K562 (cell line): ENCODE data around the gene PCDHGA8. TPM values are rescaled to one million over a fixed set of nuclear protein-coding genes. Genes with fewer than 3 reads are reported as not detected.

ENCODE experiments used
- AFF4 ChIP-seq: sonication (generic); formaldehyde crosslinking; IDR thresholded peaks from 2 replicates; pipeline ENCODE4 v1.8.0; 2023; ENCODE audit warnings: mild to moderate bottlenecking, missing genetic modification reagents
- CBX2 ChIP-seq: fragments of 200-600 bp; sonication (generic); IDR thresholded peaks from one replicate; pipeline ENCODE4 v1.6.1; 2012; ENCODE audit warnings: mild to moderate bottlenecking, low read length, inconsistent platforms; ENCODE audit not compliant: insufficient read depth, poor library complexity, severe bottlenecking
- CXXC5 ChIP-seq: fragments of 250-450 bp; sonication (Bioruptor Pico); IDR thresholded peaks from 2 replicates; pipeline ENCODE4 v1.8.0; 2022; ENCODE audit warnings: inconsistent platforms, mild to moderate bottlenecking, moderate library complexity
- DDX20 ChIP-seq: fragments of 450-650 bp; IDR thresholded peaks from 2 replicates; pipeline ENCODE4 v1.6.1; 2016; ENCODE audit warnings: missing genetic modification characterization, low read depth, mild to moderate bottlenecking, missing compliant biosample characterization, moderate library complexity
- FOXJ2 ChIP-seq: fragments of 200-800 bp; sonication (Bioruptor generic); IDR thresholded peaks from 2 replicates; pipeline ENCODE4 v1.6.1; 2016; ENCODE audit warnings: missing genetic modification characterization, missing compliant biosample characterization
- FOXK1 ChIP-seq: sonication (generic); formaldehyde crosslinking; IDR thresholded peaks from 2 replicates; pipeline ENCODE4 v1.8.0; 2022; ENCODE audit warnings: missing genetic modification reagents, mild to moderate bottlenecking, borderline replicate concordance
- HMGN3 ChIP-seq: IDR thresholded peaks from 2 replicates; pipeline ENCODE4 v1.6.1; 2011; ENCODE audit warnings: borderline replicate concordance, low read depth, mild to moderate bottlenecking, mixed read lengths, low read length; ENCODE audit not compliant: insufficient read length; ENCODE audit errors: extremely low read depth
- KAT8 ChIP-seq: fragments of 450-650 bp; IDR thresholded peaks from 2 replicates; pipeline ENCODE4 v1.6.1; 2016; ENCODE audit warnings: low read depth, mild to moderate bottlenecking
- LEF1 ChIP-seq: fragments of 450-650 bp; IDR thresholded peaks from 2 replicates; pipeline ENCODE4 v1.6.1; 2016; ENCODE audit warnings: mild to moderate bottlenecking
- MCM5 ChIP-seq: fragments of 450-650 bp; IDR thresholded peaks from 2 replicates; pipeline ENCODE4 v1.6.1; 2016; ENCODE audit warnings: low read depth
- NCOA1 ChIP-seq: fragments of 450-650 bp; IDR thresholded peaks from 2 replicates; pipeline ENCODE4 v1.6.1; 2016; ENCODE audit warnings: low read depth
- NR2C1 ChIP-seq, 2 experiments: fragments of 450-650 bp; IDR thresholded peaks; 2 replicates each; pipeline ENCODE4 v1.6.1; 2017; ENCODE audit warnings: mild to moderate bottlenecking in 2 of 2, antibody characterized with exemption in 1 of 2, inconsistent platforms in 1 of 2, missing compliant biosample characterization in 1 of 2, missing genetic modification characterization in 1 of 2
- PRPF4 ChIP-seq: fragments of 200-400 bp; formaldehyde crosslinking; IDR thresholded peaks from one replicate; pipeline ENCODE4 v1.6.1; 2017; ENCODE audit warnings: low read length, low read depth, mild to moderate bottlenecking; ENCODE audit not compliant: insufficient read depth, poor library complexity, severe bottlenecking
- SETDB1 ChIP-seq: IDR thresholded peaks from one replicate; pipeline ENCODE4 v1.6.1; 2012; ENCODE audit warnings: low read length, control low read depth, inconsistent platforms
- SRSF7 ChIP-seq: fragments of 200-400 bp; formaldehyde crosslinking; optimal IDR thresholded peaks from 2 replicates; pipeline ENCODE3; 2017; ENCODE audit warnings: mild to moderate bottlenecking, low read depth, low read length
- TBL1XR1 ChIP-seq, 2 experiments: IDR thresholded peaks; 2 replicates each; pipeline ENCODE4 v1.6.1; 2012; ENCODE audit warnings: improper control_type of control experiment in 2 of 2, low read length in 2 of 2, mild to moderate bottlenecking in 1 of 2
- TFAM ChIP-seq: fragments of 250-450 bp; sonication (Bioruptor Pico); conservative IDR thresholded peaks from 2 replicates; pipeline ENCODE4 v1.5.0; 2021; ENCODE audit warnings: mild to moderate bottlenecking, moderate library complexity
- VEZF1 ChIP-seq: fragments of 200-800 bp; sonication (Bioruptor generic); IDR thresholded peaks from 2 replicates; pipeline ENCODE4 v1.6.1; 2017; ENCODE audit warnings: missing genetic modification characterization, missing compliant biosample characterization
- YY1 ChIP-seq, 3 experiments: IDR thresholded peaks; 2 replicates each; pipeline ENCODE4 v1.6.1; 2011; ENCODE audit warnings: low read length in 2 of 3, mild to moderate bottlenecking in 2 of 3, moderate library complexity in 2 of 3, borderline replicate concordance in 1 of 3, control low read depth in 1 of 3, low read depth in 1 of 3; ENCODE audit not compliant: insufficient read depth in 3 of 3, insufficient replicate concordance in 2 of 3, control insufficient read depth in 1 of 3, insufficient read length in 1 of 3; ENCODE audit errors: extremely low read depth in 1 of 3
- ZFPM2 ChIP-seq: fragments of 250-450 bp; sonication (Bioruptor Pico); IDR thresholded peaks from 2 replicates; pipeline ENCODE4 v1.5.1; 2022; ENCODE audit warnings: mild to moderate bottlenecking
- ZKSCAN8 ChIP-seq: fragments of 200-800 bp; sonication (Bioruptor generic); IDR thresholded peaks from 2 replicates; pipeline ENCODE4 v1.6.1; 2016; ENCODE audit warnings: missing genetic modification characterization, missing compliant biosample characterization
- ZNF184 ChIP-seq: sonication (generic); formaldehyde crosslinking; IDR thresholded peaks from 2 replicates; pipeline ENCODE4 v1.5.0; 2020; ENCODE audit warnings: missing genetic modification reagents
- ZNF436 ChIP-seq: fragments of 250-450, 450-650 bp; sonication (Bioruptor Pico); formaldehyde crosslinking; IDR thresholded peaks from 2 replicates; pipeline ENCODE4 v1.7.0; 2020; ENCODE audit warnings: mild to moderate bottlenecking
- ZNF77 ChIP-seq: fragments of 250-450 bp; sonication (Bioruptor Pico); IDR thresholded peaks from 2 replicates; pipeline ENCODE4 v1.5.0; 2020
- ZSCAN32 ChIP-seq: fragments of 450-650 bp; formaldehyde crosslinking; IDR thresholded peaks from 2 replicates; pipeline ENCODE4 v1.4.0; 2020; ENCODE audit warnings: mild to moderate bottlenecking, moderate library complexity
- polyA plus RNA-seq, 8 experiments: library from polyadenylated mRNA; depleted of rRNA in 4 of 8; stranded (reverse) in 5 of 8; unstranded in 3 of 8; fragments of >200 nt; fragmentation: Nextera tagmentation in 2 of 8; fragmentation: Illumina TruSeq in 1 of 8; extraction: Ambion mirVana in 2 of 8; extraction: Trizol in 1 of 8; gene quantifications; 2 replicates each; pipeline versions ENCODE4 v1.2.1 to v1.2.3, GENCODE V29; 2011 to 2014; ENCODE audit warnings: inconsistent platforms in 1 of 8, missing spikeins in 1 of 8
- total RNA-seq, 7 experiments: library from RNA; depleted of rRNA in 6 of 7; stranded (reverse); fragments of >200 nt in 6 of 7; fragmentation: Illumina TruSeq in 2 of 7; extraction: Trizol in 2 of 7; gene quantifications; 2 replicates each; pipeline versions ENCODE4 v1.2.1 to v1.2.3, GENCODE V29; 2011 to 2021; ENCODE audit warnings: low replicate concordance in 1 of 7

PCDHGA8 gene
- total and polyA plus RNA-seq, 9 of the 15 experiments (the other 6 are each of a cell fraction or from before 2014, with no cell fraction given): 0.04 to 0.11 (median 0.07) TPM; not detected in 2

- no peak for TF ChIP-seq AFF4 (CRISPR knock-in tag)
- TF ChIP-seq FOXK1 (CRISPR knock-in tag): no peak
- 0 out of 2 replicates have a peak, but pooled peaks have one; percentile 29 for TF ChIP-seq CXXC5 (CRISPR knock-in tag)
- peak in 1 of 3 experiments; percentile 44 for TF ChIP-seq YY1 (IDR thresholded peaks at IDR 0.05; ENCODE audit: borderline replicate concordance in 1 of 3, control insufficient read depth in 1 of 3, extremely low read depth in 1 of 3, insufficient read depth in 3 of 3, insufficient read length in 1 of 3, insufficient replicate concordance in 2 of 3, low read depth in 1 of 3, low read length in 2 of 3)
- no peak for TF ChIP-seq NR2C1 (IDR thresholded peaks at IDR 0.05)
- TF ChIP-seq NR2C1 (tag; IDR thresholded peaks at IDR 0.05): no peak
- TF ChIP-seq MCM5: no peak
- TF ChIP-seq DDX20 (tag): no peak
- TF ChIP-seq ZNF436 (CRISPR knock-in tag): no peak
- no peak for TF ChIP-seq NCOA1
- no peak for TF ChIP-seq ZFPM2 (CRISPR knock-in tag)
- TF ChIP-seq SETDB1: no peak
- no peak for TF ChIP-seq LEF1
- no peak for TF ChIP-seq TBL1XR1 (IDR thresholded peaks at IDR 0.05; ENCODE audit: low read length in 2 of 2)
- no peak for TF ChIP-seq ZSCAN32
- TF ChIP-seq CBX2: no peak
- TF ChIP-seq KAT8: peak; percentile 71
- no peak for TF ChIP-seq VEZF1 (CRISPR knock-in tag)
- TF ChIP-seq SRSF7: no peak
- no peak for TF ChIP-seq TFAM
- TF ChIP-seq FOXJ2 (tag): no peak
- no peak for TF ChIP-seq ZNF184 (CRISPR knock-in tag)
- no peak for TF ChIP-seq ZNF77 (CRISPR knock-in tag)
- no peak for TF ChIP-seq HMGN3
- no peak for TF ChIP-seq ZKSCAN8 (CRISPR knock-in tag)
- no peak for TF ChIP-seq PRPF4
Observed at GRCh38 chr5:141343953-141344463, 48.4 kb upstream of the PCDHGA8 start (continued).
